Testis (tissue), 3 donors: Measurements from ENCODE around the gene PIK3C3. TPM values are rescaled to one million over a fixed set of nuclear protein-coding genes. Genes with fewer than 3 reads are reported as not detected.
"Not testable (repeated sequence)": the region's sequence is repeated elsewhere in the genome, so short reads cannot be mapped to it uniquely, and the experiment has no call there.

ENCODE experiments used
- DNase-seq: peaks from one replicate; pipeline ENCODE4 v3.0.0-alpha.2; 2019
- H3K27ac ChIP-seq, 2 donors: fragments of 200-600 bp; sonication (generic); one replicate each; pipeline ENCODE4 v1.5.1; 2019
- H3K27me3 ChIP-seq: fragments of 200-600 bp; sonication (generic); one replicate; pipeline ENCODE4 v1.5.1; 2019
- H3K36me3 ChIP-seq: fragments of 200-600 bp; sonication (generic); one replicate; pipeline ENCODE4 v1.5.1; 2017; ENCODE audit warnings: low read depth; ENCODE audit errors: missing control alignments
- H3K4me1 ChIP-seq: fragments of 200-600 bp; sonication (generic); one replicate; pipeline ENCODE4 v1.5.1; 2019
- H3K4me3 ChIP-seq, 2 donors: fragments of 200-600 bp; sonication (generic); one replicate each; pipeline ENCODE4 v1.5.1; 2017 to 2019
- H3K9me3 ChIP-seq: fragments of 200-600 bp; sonication (generic); one replicate; pipeline ENCODE4 v1.5.1; 2017
- CTCF ChIP-seq, 3 experiments: fragments of 450-650 bp in 2 of 3; fragments of 200-600 bp in 1 of 3; sonication (generic) in 1 of 3; IDR thresholded peaks; one replicate each; pipeline ENCODE4 v1.5.1; 2016 to 2019; ENCODE audit warnings: antibody characterized with exemption in 3 of 3, mild to moderate bottlenecking in 2 of 3, moderate library complexity in 1 of 3
- POLR2A ChIP-seq: fragments of 450-650 bp; IDR thresholded peaks from one replicate; pipeline ENCODE4 v1.6.1; 2017; ENCODE audit warnings: antibody characterized with exemption, mild to moderate bottlenecking, moderate library complexity
- WGBS, 2 donors: methylation state at CpG; one replicate each; pipeline ENCODE4 v1.1.5; 2018; 5-methylcytosine and 5-hydroxymethylcytosine counted together
- intact Hi-C: fragments of 100-400 bp; cut with DNase I; formaldehyde crosslinking; loops from one replicate; pipeline ENCODE4 v1.15.1; 2023; ENCODE audit warnings: low total_unique reads
- polyA plus RNA-seq: library from polyadenylated mRNA; stranded (reverse); fragments of 350-450 nt; fragmentation: Illumina TruSeq; extraction: RNeasy Lipid Tissue Mini Kit (QIAGEN cat#74804); gene quantifications from one replicate; pipeline ENCODE4 v1.2.3, GENCODE V29; 2014; ENCODE audit warnings: low read depth, low replicate concordance; ENCODE audit not compliant: insufficient read depth
- total RNA-seq, 2 donors: library from RNA; depleted of rRNA; stranded (reverse); fragments of >200 nt; gene quantifications; one replicate each; pipeline ENCODE4 v1.2.3, GENCODE V29; 2016

The PIK3C3 gene
- total and polyA plus RNA-seq, 3 donors from 2014 or later = 56.8 to 94.1 (median 75.1) TPM

- intact Hi-C loops = no loop called here
- no peak for DNase-seq
- H3K27me3 ChIP-seq = no peaks in the 10 kb centered on the region
- no peaks in the 10 kb centered on the region for H3K9me3 ChIP-seq
- H3K36me3 ChIP-seq = no peaks in the 10 kb centered on the region
- no peak overlapping the region for H3K4me3 ChIP-seq
- H3K4me1 ChIP-seq = no peaks in the 10 kb centered on the region
- WGBS, 2 donors = 91 to 94% methylated on average over 2 of the region's 2 CpGs
- TF ChIP-seq CTCF (IDR thresholded peaks at IDR 0.05) (no peak), POLR2A (no peak)
- no peak overlapping the region for H3K27ac ChIP-seq
Measured at GRCh38 chr18:42004653-42005052, 49.6 kb downstream of the PIK3C3 start.

GRCh38 chr18:42005782-42006181, 50.7 kb downstream of the PIK3C3 start:
- Histone ChIP-seq H3K4me3 (no peak overlapping the region), H3K27ac (no peak overlapping the region), H3K27me3 (no peaks in the 10 kb centered on the region), H3K9me3 (no peaks in the 10 kb centered on the region), H3K4me1 (no peaks in the 10 kb centered on the region), H3K36me3 (no peaks in the 10 kb centered on the region)
- intact Hi-C loops = no loop called here
- DNase-seq = no peak
- TF ChIP-seq POLR2A = no peak
- no peak for TF ChIP-seq CTCF (IDR thresholded peaks at IDR 0.05)

- DNase-seq, H3K9me3 ChIP-seq, H3K27me3 ChIP-seq, H3K4me3 ChIP-seq, H3K27ac ChIP-seq, intact Hi-C loops, H3K36me3 ChIP-seq, H3K4me1 ChIP-seq: not testable (repeated sequence)
Measured at GRCh38 chr18:42009457-42009856, 54.4 kb downstream of the PIK3C3 start.

GRCh38 chr18:42011053-42011452, 56.0 kb downstream of the PIK3C3 start:
- Histone ChIP-seq H3K9me3 (no peaks in the 10 kb centered on the region), H3K4me3 (no peak overlapping the region), H3K4me1 (no peaks in the 10 kb centered on the region), H3K27ac (no peak overlapping the region), H3K36me3 (no peaks in the 10 kb centered on the region), H3K27me3 (no peaks in the 10 kb centered on the region)
- WGBS, 2 donors = 94 to 95% methylated on average over 4 of the region's 4 CpGs
- DNase-seq = no peak
- intact Hi-C loops = no loop called here
- TF ChIP-seq CTCF (IDR thresholded peaks at IDR 0.05) (no peak), POLR2A (no peak)

- H3K9me3 ChIP-seq = no peaks in the 10 kb centered on the region
- H3K27me3 ChIP-seq = no peaks in the 10 kb centered on the region
- no peaks in the 10 kb centered on the region for H3K36me3 ChIP-seq
- H3K4me1 ChIP-seq = no peaks in the 10 kb centered on the region
- TF ChIP-seq CTCF (IDR thresholded peaks at IDR 0.05) (no peak), POLR2A (no peak)
- no peak overlapping the region for H3K4me3 ChIP-seq
- H3K27ac ChIP-seq = no peak overlapping the region
- no peak for DNase-seq
- intact Hi-C loops = no loop called here
- WGBS, 2 donors = 90 to 96% methylated on average over 4 of the region's 4 CpGs
Measured at GRCh38 chr18:42018831-42019230, 63.8 kb downstream of the PIK3C3 start.
